Stimulated activated naive CD4-positive, alpha-beta T cell treated with Interleukin-2 at 50 U/mL for 16 hours (primary cell): ENCODE measurements around the gene PCDH11X.
A peak's percentile ranks its signal among the peaks of the same experiment; 100 is the strongest.
"Not testable (repeated sequence)": the region's sequence is repeated elsewhere in the genome, so short reads cannot be mapped to it uniquely, and the experiment has no call there.

ENCODE experiments used
- DNase-seq: peaks from one replicate; lab custom pipeline; 2025; lab: John Stamatoyannopoulos, UW

PCDH11X gene

GRCh38 chrX:91779135-91779534 lies at the start of gene PCDH11X:
Gene PCDH11X (plus strand): TSS chrX:91779375. CDS start chrX:91835505, 56,130 bp downstream.
- peak; percentile 0 for DNase-seq

DNA sequence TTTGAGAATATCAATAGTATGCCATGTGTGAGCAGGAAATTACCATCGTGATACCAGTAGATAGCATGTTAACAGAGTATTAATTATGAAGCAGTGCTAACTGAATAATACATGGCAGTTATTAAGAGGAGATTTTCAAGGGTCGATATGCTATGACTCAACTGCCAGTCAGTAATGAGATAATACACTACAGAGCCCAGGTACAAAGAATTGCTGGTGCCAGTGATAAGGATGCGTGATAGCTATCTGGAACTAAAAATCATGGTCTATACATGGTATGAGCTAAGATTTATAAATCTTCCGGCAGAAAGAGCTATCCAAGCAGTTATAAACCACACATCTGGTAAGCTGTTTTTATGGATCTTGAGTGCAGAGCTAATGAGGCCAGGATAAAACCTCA lies 31.7 kb upstream of the PCDH11X start:
- not testable (repeated sequence) for DNase-seq

GRCh38 chrX:91753022-91753421 lies 26.2 kb upstream of the PCDH11X start:
- not testable (repeated sequence) for DNase-seq

DNA sequence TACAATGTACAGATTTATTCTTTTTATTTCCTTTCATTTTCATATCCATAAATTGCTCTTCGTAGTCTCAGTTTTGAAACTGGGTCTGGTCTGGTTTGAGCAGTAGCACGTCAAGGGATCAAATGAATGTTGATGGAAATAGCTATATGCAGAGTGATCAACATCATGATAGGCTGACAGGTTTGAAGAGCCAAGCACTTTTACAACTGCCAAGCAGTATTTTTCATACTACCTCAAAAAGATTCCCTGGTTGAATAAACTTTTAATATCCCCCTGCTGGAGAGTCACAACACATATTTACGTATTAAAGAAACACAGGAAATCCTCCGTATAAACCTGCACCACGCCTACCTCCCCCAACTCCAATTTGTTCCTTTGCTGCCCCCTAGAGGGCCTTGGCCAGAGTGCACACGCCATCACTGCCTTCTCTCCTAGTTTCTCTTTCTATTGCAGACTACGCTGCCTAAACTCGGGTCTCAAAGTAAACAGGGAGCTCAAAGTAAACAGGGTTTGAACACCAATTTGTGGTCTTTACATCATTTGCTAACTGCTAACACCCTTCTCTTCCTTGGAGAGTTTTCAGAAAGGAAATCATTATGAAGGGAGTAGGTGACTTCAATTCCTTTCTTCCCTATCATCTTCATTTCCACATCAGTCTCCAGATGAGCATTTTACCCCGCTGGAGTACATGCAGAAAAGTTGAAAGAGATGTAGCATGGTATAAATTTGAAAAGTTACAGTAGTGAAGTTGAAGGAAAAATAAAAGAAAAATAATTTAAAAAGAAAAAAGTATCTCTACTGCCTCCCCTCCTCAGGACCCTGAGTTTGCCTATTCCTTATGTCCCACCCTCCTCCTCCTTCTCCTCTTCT lies 8.3 kb upstream of the PCDH11X start:
- not testable (repeated sequence) for DNase-seq

GRCh38 chrX:91773943-91774342 lies 5.2 kb upstream of the PCDH11X start:
- DNase-seq: not testable (repeated sequence)

DNA sequence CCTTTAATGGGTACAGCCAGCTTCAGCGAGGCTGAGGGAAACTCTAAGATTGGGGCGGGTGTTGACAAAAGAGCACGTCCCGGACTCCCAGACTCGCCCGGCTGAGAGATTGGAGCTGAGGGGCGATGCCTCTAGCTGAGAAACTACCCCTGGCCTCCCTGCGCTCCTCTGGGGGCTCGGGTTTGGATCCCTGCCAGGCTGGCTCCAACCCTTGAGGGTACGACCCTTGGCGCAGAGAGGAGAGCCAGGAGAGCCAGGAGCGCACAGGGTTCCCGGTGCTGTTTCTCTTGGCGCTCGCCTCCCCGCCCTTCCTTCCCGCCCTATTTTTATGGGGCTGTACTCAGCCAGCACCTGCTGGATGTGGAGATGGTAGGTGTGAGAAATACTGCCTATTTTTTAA lies 833 bp downstream of the PCDH11X start:
- DNase-seq: not testable (repeated sequence)

DNA sequence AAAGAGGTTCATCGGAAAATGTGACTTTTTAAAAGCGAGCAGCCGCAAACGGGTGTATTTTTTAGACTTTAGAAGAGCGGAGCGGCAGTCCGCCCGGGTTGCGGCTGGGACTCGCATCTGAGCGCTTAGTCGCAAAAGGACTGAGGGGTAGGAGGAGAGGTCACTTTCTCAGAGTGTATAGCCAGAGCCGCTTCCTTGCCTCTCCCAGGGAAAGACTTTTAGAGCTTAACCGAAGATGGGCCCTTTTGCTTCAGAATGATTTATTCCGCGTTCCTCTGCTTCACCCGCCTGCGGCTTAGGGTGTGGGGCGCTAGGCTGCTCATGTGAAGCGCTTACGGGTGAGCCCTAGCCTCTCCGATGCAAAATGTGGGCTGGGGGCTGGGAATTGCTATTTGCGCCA lies 1.5 kb downstream of the PCDH11X start:
- not testable (repeated sequence) for DNase-seq

GRCh38 chrX:91781553-91782298 lies 2.6 kb downstream of the PCDH11X start:
- not testable (repeated sequence) for DNase-seq

DNA sequence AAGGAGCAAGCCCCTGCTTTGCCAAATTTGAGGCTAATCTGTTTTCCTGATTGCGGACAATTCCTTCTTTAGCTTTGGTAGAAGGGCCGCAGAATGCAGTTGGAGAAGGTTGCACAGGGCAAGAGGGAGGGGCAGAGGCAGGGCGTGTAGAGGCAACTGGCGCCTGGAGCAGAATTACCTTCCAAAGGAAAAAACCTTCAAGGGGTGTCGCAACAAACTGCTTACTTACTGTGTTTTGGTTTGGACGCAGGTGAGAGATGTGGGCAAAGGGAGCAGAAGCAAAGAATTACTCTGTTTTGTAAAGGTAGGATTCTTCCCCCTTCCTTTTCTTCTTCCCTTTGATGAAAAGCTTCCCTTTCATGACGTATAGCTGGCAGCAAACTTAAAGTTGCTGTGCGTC lies 3.6 kb downstream of the PCDH11X start:
- not testable (repeated sequence) for DNase-seq

GRCh38 chrX:91817537-91817936 lies 38.4 kb downstream of the PCDH11X start:
- DNase-seq: not testable (repeated sequence)

DNA sequence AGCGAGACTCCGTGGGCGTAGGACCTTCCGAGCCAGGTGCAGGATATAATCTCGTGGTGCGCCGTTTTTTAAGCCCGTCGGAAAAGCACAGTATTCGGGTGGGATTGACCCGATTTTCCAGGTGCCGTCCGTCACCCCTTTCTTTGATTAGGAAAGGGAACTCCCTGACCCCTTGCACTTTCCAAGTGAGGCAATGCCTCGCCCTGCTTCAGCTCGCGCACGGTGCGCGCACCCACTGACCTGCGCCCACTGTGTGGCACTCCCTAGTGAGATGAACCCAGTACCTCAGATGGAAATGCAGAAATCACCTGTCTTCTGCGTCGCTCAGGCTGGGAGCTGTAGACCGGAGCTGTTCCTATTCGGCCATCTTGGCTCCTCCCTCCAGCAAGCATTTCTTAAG lies 46.1 kb downstream of the PCDH11X start:
- not testable (repeated sequence) for DNase-seq
